Measurements from ENCODE around the gene ANKDD1B. TPM values are rescaled to one million over a fixed set of nuclear protein-coding genes. Genes with fewer than 3 reads are reported as not detected.

Gene ANKDD1B
- total and polyA plus RNA-seq, 2 donors (not counting 1 experiment from before 2014, with no cell fraction given) = 0.07 to 0.66 TPM

DNA sequence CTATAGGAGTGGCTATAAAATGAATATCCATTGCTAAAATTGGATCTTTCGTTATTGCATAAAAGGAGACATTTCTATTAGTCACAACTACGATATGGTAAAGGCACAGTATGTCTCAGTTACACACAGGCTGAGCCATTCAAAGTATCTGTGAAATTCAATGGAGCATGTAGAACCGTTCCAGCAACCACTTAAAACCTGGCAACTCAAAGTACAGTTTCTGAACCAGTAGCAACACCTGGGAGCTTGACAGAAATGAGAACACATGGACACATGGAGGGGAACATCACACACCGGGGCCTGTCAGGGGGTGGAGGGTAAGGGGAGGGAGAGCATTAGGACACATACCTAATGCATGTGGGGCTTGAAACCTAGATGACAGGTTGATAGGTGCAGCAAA is 90.6 kb downstream of the ANKDD1B start:
- H3K4me1 ChIP-seq (ENCODE audit: control insufficient read depth, extremely low read depth, insufficient read depth, low read length) = no peaks in the 10 kb centered on the region
- no peak overlapping the region for H3K4me3 ChIP-seq (replicated peaks in 1 of 4; ENCODE audit: control extremely low read depth in 1 of 4, insufficient read depth in 1 of 4, low read depth in 3 of 4, low read length in 4 of 4)
- H3K27ac ChIP-seq (ENCODE audit: insufficient read depth, low read length) = no peak overlapping the region
- H3K79me2 ChIP-seq (ENCODE audit: control insufficient read depth, insufficient read depth, low read length) = no peaks in the 10 kb centered on the region
- DNase-seq (ENCODE audit: low read depth in 2 of 2) = no peak
- no peaks in the 10 kb centered on the region for H3K9me3 ChIP-seq (ENCODE audit: control insufficient read depth, insufficient read depth, low read depth, low read length)
- H3K36me3 ChIP-seq (ENCODE audit: control insufficient read depth, insufficient read depth, low read length) = peaks cover 2% of the 10 kb centered on the region
- H2AFZ ChIP-seq (ENCODE audit: low read length) = no peak overlapping the region
- no peak overlapping the region for H3K9ac ChIP-seq (ENCODE audit: insufficient read depth, low read length)
- H4K20me1 ChIP-seq (ENCODE audit: control insufficient read depth, extremely low read depth, insufficient read depth, low read length) = no peaks in the 10 kb centered on the region
- TF ChIP-seq, protein P1, sequence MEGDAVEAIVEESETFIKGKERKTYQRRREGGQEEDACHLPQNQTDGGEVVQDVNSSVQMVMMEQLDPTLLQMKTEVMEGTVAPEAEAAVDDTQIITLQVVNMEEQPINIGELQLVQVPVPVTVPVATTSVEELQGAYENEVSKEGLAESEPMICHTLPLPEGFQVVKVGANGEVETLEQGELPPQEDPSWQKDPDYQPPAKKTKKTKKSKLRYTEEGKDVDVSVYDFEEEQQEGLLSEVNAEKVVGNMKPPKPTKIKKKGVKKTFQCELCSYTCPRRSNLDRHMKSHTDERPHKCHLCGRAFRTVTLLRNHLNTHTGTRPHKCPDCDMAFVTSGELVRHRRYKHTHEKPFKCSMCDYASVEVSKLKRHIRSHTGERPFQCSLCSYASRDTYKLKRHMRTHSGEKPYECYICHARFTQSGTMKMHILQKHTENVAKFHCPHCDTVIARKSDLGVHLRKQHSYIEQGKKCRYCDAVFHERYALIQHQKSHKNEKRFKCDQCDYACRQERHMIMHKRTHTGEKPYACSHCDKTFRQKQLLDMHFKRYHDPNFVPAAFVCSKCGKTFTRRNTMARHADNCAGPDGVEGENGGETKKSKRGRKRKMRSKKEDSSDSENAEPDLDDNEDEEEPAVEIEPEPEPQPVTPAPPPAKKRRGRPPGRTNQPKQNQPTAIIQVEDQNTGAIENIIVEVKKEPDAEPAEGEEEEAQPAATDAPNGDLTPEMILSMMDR (conservative IDR thresholded peaks at IDR 0.05 in 1 of 2, IDR thresholded peaks at IDR 0.05 in 1 of 2; ENCODE audit: low read depth in 1 of 2, low read length in 2 of 2) = no peak
- no peak for TF ChIP-seq EZH2 (IDR thresholded peaks at IDR 0.05; ENCODE audit: low read length, missing control alignments)
- no peak overlapping the region for H3K4me2 ChIP-seq (ENCODE audit: extremely low read depth, insufficient read depth, low read length)
- no peaks in the 10 kb centered on the region for H3K27me3 ChIP-seq (ENCODE audit: control insufficient read depth, insufficient read depth, low read length)

DNA sequence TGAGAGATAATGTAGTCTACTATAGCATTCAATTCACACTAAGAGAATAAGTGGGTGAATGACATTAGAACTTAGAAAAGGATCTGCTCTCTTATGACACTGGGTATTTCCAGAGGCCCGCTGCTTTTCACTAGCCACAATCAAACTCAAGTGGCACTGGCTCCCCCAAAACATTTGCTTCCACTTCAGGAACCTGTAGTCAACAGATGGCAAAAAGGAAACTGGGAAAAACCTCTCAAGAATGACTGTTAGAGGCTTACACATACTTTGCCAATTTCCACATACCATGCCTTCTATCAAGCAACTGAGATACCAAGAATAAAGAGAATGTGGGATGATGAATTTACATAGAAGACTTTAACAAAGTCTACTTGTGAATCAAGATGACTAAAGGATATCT is 94.8 kb downstream of the ANKDD1B start:
- Histone ChIP-seq H3K9ac (ENCODE audit: insufficient read depth, low read length) (no peak overlapping the region), H3K36me3 (ENCODE audit: control insufficient read depth, insufficient read depth, low read length) (peaks cover 2% of the 10 kb centered on the region), H3K27me3 (ENCODE audit: control insufficient read depth, insufficient read depth, low read length) (no peaks in the 10 kb centered on the region), H3K27ac (ENCODE audit: insufficient read depth, low read length) (no peak overlapping the region), H3K4me1 (ENCODE audit: control insufficient read depth, extremely low read depth, insufficient read depth, low read length) (no peaks in the 10 kb centered on the region), H3K9me3 (ENCODE audit: control insufficient read depth, insufficient read depth, low read depth, low read length) (no peaks in the 10 kb centered on the region), H3K79me2 (ENCODE audit: control insufficient read depth, insufficient read depth, low read length) (no peaks in the 10 kb centered on the region), H2AFZ (ENCODE audit: low read length) (no peak overlapping the region), H4K20me1 (ENCODE audit: control insufficient read depth, extremely low read depth, insufficient read depth, low read length) (no peaks in the 10 kb centered on the region), H3K4me2 (ENCODE audit: extremely low read depth, insufficient read depth, low read length) (no peak overlapping the region), H3K4me3 (replicated peaks in 1 of 4; ENCODE audit: control extremely low read depth in 1 of 4, insufficient read depth in 1 of 4, low read depth in 3 of 4, low read length in 4 of 4) (no peak overlapping the region)
- TF ChIP-seq EZH2 (IDR thresholded peaks at IDR 0.05; ENCODE audit: low read length, missing control alignments) = no peak
- TF ChIP-seq, protein P1 (conservative IDR thresholded peaks at IDR 0.05 in 1 of 2, IDR thresholded peaks at IDR 0.05 in 1 of 2; ENCODE audit: low read depth in 1 of 2, low read length in 2 of 2) = no peak
- DNase-seq (ENCODE audit: low read depth in 2 of 2) = peak in 1 of 2 donors; percentile 13

DNA sequence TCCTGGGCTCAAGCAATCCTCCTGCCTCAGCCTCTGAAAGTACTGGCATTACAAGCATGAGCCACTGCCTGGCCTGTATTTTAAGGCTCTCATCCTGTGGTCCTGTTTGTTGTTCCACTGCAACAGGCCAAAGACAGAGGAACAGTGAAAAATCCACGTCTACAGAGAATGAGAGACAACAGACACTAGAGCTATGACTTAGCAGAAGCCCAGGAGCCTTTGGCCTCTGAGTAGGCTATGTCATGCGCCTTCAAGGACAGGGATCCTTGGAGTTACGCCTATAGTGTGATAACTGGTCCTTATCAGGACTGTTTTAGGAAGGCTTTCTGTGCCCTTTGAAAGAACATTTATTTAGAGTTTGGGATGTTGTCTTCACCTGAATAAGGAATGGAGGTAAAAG is 95.5 kb downstream of the ANKDD1B start:
- H3K4me1 ChIP-seq (ENCODE audit: control insufficient read depth, extremely low read depth, insufficient read depth, low read length) = no peaks in the 10 kb centered on the region
- no peak overlapping the region for H3K4me2 ChIP-seq (ENCODE audit: extremely low read depth, insufficient read depth, low read length)
- no peaks in the 10 kb centered on the region for H3K9me3 ChIP-seq (ENCODE audit: control insufficient read depth, insufficient read depth, low read depth, low read length)
- peaks cover 2% of the 10 kb centered on the region for H3K36me3 ChIP-seq (ENCODE audit: control insufficient read depth, insufficient read depth, low read length)
- no peaks in the 10 kb centered on the region for H3K27me3 ChIP-seq (ENCODE audit: control insufficient read depth, insufficient read depth, low read length)
- H2AFZ ChIP-seq (ENCODE audit: low read length) = no peak overlapping the region
- no peaks in the 10 kb centered on the region for H3K79me2 ChIP-seq (ENCODE audit: control insufficient read depth, insufficient read depth, low read length)
- no peak for TF ChIP-seq EZH2 (IDR thresholded peaks at IDR 0.05; ENCODE audit: low read length, missing control alignments)
- TF ChIP-seq, protein P1 (conservative IDR thresholded peaks at IDR 0.05 in 1 of 2, IDR thresholded peaks at IDR 0.05 in 1 of 2; ENCODE audit: low read depth in 1 of 2, low read length in 2 of 2) = no peak
- H3K9ac ChIP-seq (ENCODE audit: insufficient read depth, low read length) = no peak overlapping the region
- DNase-seq (ENCODE audit: low read depth in 2 of 2) = no peak
- H4K20me1 ChIP-seq (ENCODE audit: control insufficient read depth, extremely low read depth, insufficient read depth, low read length) = no peaks in the 10 kb centered on the region
- no peak overlapping the region for H3K4me3 ChIP-seq (replicated peaks in 1 of 4; ENCODE audit: control extremely low read depth in 1 of 4, insufficient read depth in 1 of 4, low read depth in 3 of 4, low read length in 4 of 4)
- H3K27ac ChIP-seq (ENCODE audit: insufficient read depth, low read length) = no peak overlapping the region

Data from fibroblast of lung (primary cell).